ENCODE results near the gene NELL1. TPM values are rescaled to one million over a fixed set of nuclear protein-coding genes. Genes with fewer than 3 reads are reported as not detected.

Gene NELL1
- total RNA-seq, 1 experiment from 2014 or later, result 0.22 TPM

GRCh38 chr11:20626279-20626678, 43.1 kb upstream of the NELL1 start:
- H3K4ac ChIP-seq (ENCODE audit: low read depth, low read length), result no peak overlapping the region
- Mint-ChIP-seq H3K27ac (no peak overlapping the region), H3K36me3 (ENCODE audit: insufficient read depth in 1 of 3, low read depth in 3 of 3) (no peaks in the 10 kb centered on the region), H3K9me3 (no peaks in the 10 kb centered on the region; a peak in 1 of 5 replicates), H3K4me1 (peaks cover 23 to 24% of the 10 kb centered on the region in 2 experiments), H3K4me3 (no peak overlapping the region; a peak in 1 of 5 replicates), H3K27me3 (ENCODE audit: low read depth) (peaks cover 10% of the 10 kb centered on the region; the same call in 1 of the 2 replicates)
- H3K18ac ChIP-seq (ENCODE audit: insufficient read length, low read depth, low read length), result no peak overlapping the region
- no peak overlapping the region for H2AK5ac ChIP-seq (ENCODE audit: insufficient read length, low read length)
- H2AFZ ChIP-seq (ENCODE audit: low read length), result no peak overlapping the region
- no peak overlapping the region for H4K91ac ChIP-seq (ENCODE audit: insufficient read length, low read depth, low read length)
- H4K5ac ChIP-seq (ENCODE audit: insufficient read length, low read depth, low read length), result no peak overlapping the region
- no peak overlapping the region for H2BK5ac ChIP-seq (ENCODE audit: insufficient read length, low read length)
- H3K79me1 ChIP-seq (ENCODE audit: insufficient read depth, low read depth, low read length, poor library complexity, severe bottlenecking), result no peaks in the 10 kb centered on the region
- H3K9ac ChIP-seq (ENCODE audit: extremely low read depth, insufficient read length, low read length), result no peak overlapping the region
- H3K27me3 ChIP-seq (ENCODE audit: insufficient read depth, low read length), result no peaks in the 10 kb centered on the region
- no peak for DNase-seq
- no peaks in the 10 kb centered on the region for H3K79me2 ChIP-seq (ENCODE audit: insufficient read depth, low read length)
- TF ChIP-seq CTCF (conservative IDR thresholded peaks at IDR 0.05), result no peak
- H3K23ac ChIP-seq (ENCODE audit: insufficient read length, low read depth, low read length), result no peak overlapping the region
- no peak overlapping the region for H2BK12ac ChIP-seq (ENCODE audit: insufficient read length, low read depth, low read length)
- no peak overlapping the region for H3K56ac ChIP-seq (ENCODE audit: insufficient read length, low read depth, low read length)
- peaks cover 8% of the 10 kb centered on the region; the same call in 1 of the 2 replicates for H3K4me1 ChIP-seq (ENCODE audit: insufficient read depth, low read length)
- H3K14ac ChIP-seq (ENCODE audit: insufficient read depth, low read length), result no peak overlapping the region
- no CpG with 5 or more reads among the region's 4 CpGs for WGBS (ENCODE audit: extremely low coverage, insufficient read length, low lambda C conversion rate)
- H4K20me1 ChIP-seq (ENCODE audit: control insufficient read depth, insufficient read depth, insufficient read length), result no peaks in the 10 kb centered on the region
- H3K9me3 ChIP-seq (ENCODE audit: control insufficient read depth, low read depth, low read length), result no peaks in the 10 kb centered on the region
- no peak overlapping the region for H2BK20ac ChIP-seq (ENCODE audit: low read depth, low read length, poor library complexity, severe bottlenecking)
- no peak overlapping the region for H3K4me2 ChIP-seq (ENCODE audit: insufficient read depth, insufficient read length, low read length)
- H3K27ac ChIP-seq (ENCODE audit: insufficient read length, low read depth, low read length), result no peak overlapping the region
- H2BK120ac ChIP-seq (ENCODE audit: low read depth, low read length, poor library complexity, severe bottlenecking), result no peak overlapping the region
- no peak overlapping the region for H2BK15ac ChIP-seq (ENCODE audit: low read depth, low read length)
- no peaks in the 10 kb centered on the region for H3K23me2 ChIP-seq (ENCODE audit: insufficient read length, low read depth, low read length, poor library complexity, severe bottlenecking)
- H4K8ac ChIP-seq (replicated peaks; ENCODE audit: insufficient read length, low read depth, low read length), result no peak overlapping the region
- no peak overlapping the region for H3T11ph ChIP-seq (ENCODE audit: low read length)

Data from H9 (cell line).